Vagina (tissue), 2 donors: ENCODE results near the gene DRGX.

Source experiments
- POLR2A ChIP-seq, 2 donors: fragments of 450-650 bp; IDR thresholded peaks; one replicate each; pipeline ENCODE4 v1.6.1; 2017; ENCODE audit warnings: antibody characterized with exemption in 2 of 2, mild to moderate bottlenecking in 2 of 2, moderate library complexity in 2 of 2
- POLR2AphosphoS5 ChIP-seq, 2 donors: sonication (generic); formaldehyde crosslinking; IDR thresholded peaks; one replicate each; pipeline ENCODE4 v1.9.0; 2017; ENCODE audit warnings: antibody characterized with exemption in 2 of 2, mild to moderate bottlenecking in 2 of 2, low read depth in 1 of 2; ENCODE audit not compliant: insufficient read depth in 1 of 2
- TF ChIP-seq, protein P1 (sequence below), 3 experiments: fragments of 450-650 bp in 2 of 3; fragments of 200-600 bp in 1 of 3; sonication (generic) in 1 of 3; IDR thresholded peaks; one replicate each; pipeline ENCODE4 v1.5.1; 2017 to 2019; ENCODE audit warnings: antibody characterized with exemption in 3 of 3, mild to moderate bottlenecking in 2 of 3, moderate library complexity in 2 of 3

GRCh38 chr10:49371967-49372366 lies 23.9 kb downstream of the DRGX start:
- TF ChIP-seq POLR2AphosphoS5 (IDR thresholded peaks at IDR 0.05; ENCODE audit: insufficient read depth in 1 of 2, low read depth in 1 of 2): no peak
- TF ChIP-seq, protein P1, sequence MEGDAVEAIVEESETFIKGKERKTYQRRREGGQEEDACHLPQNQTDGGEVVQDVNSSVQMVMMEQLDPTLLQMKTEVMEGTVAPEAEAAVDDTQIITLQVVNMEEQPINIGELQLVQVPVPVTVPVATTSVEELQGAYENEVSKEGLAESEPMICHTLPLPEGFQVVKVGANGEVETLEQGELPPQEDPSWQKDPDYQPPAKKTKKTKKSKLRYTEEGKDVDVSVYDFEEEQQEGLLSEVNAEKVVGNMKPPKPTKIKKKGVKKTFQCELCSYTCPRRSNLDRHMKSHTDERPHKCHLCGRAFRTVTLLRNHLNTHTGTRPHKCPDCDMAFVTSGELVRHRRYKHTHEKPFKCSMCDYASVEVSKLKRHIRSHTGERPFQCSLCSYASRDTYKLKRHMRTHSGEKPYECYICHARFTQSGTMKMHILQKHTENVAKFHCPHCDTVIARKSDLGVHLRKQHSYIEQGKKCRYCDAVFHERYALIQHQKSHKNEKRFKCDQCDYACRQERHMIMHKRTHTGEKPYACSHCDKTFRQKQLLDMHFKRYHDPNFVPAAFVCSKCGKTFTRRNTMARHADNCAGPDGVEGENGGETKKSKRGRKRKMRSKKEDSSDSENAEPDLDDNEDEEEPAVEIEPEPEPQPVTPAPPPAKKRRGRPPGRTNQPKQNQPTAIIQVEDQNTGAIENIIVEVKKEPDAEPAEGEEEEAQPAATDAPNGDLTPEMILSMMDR (IDR thresholded peaks at IDR 0.05): no peak
- no peak for TF ChIP-seq POLR2A (IDR thresholded peaks at IDR 0.05)
